HG03469 (cell line): Measurements from ENCODE around the gene C1orf210.

Experiments
- ATAC-seq: cut with Tn5 transposase; IDR thresholded peaks from one replicate; pipeline ENCODE4 v1.9.1; 2021; ENCODE audit warnings: mild to moderate bottlenecking, moderate library complexity, moderate number of reproducible peaks; ENCODE audit not compliant: unreplicated experiment

The C1orf210 gene

GRCh38 chr1:43312663-43313515 lies 27.5 kb upstream of the C1orf210 start:
- no peak for ATAC-seq

GRCh38 chr1:43312212-43312623 lies 26.8 kb upstream of the C1orf210 start:
- no peak for ATAC-seq

- ATAC-seq: no peak
These were observed 26.1 kb upstream of the C1orf210 start for GRCh38 chr1:43311521-43311920.

GRCh38 chr1:43309405-43310025 lies 24.1 kb upstream of the C1orf210 start:
- ATAC-seq: no peak

GRCh38 chr1:43308635-43309404 lies 23.4 kb upstream of the C1orf210 start:
- no peak for ATAC-seq

- no peak for ATAC-seq
These were observed 22.2 kb upstream of the C1orf210 start for GRCh38 chr1:43307458-43308158.

- ATAC-seq: no peak
These were observed 21.5 kb upstream of the C1orf210 start for GRCh38 chr1:43306688-43307457.

GRCh38 chr1:43305926-43306687 lies 20.7 kb upstream of the C1orf210 start:
- no peak for ATAC-seq

GRCh38 chr1:43305461-43305860 lies 20.1 kb upstream of the C1orf210 start:
- no peak for ATAC-seq

- no peak for ATAC-seq
These were observed 19.5 kb upstream of the C1orf210 start for GRCh38 chr1:43304771-43305300.

- no peak for ATAC-seq
These were observed 18.9 kb upstream of the C1orf210 start for GRCh38 chr1:43304314-43304681.

- ATAC-seq: no peak
These were observed 18.3 kb upstream of the C1orf210 start for GRCh38 chr1:43303471-43304313.

- no peak for ATAC-seq
These were observed 17.5 kb upstream of the C1orf210 start for GRCh38 chr1:43302721-43303470.

GRCh38 chr1:43302201-43302600 lies 16.8 kb upstream of the C1orf210 start:
- ATAC-seq: no peak

GRCh38 chr1:43300378-43301094 lies 15.2 kb upstream of the C1orf210 start, which contains the start of gene TIE1:
TIE1 (plus strand) TSS chr1:43300982; CDS start chr1:43301072, 90 bp downstream.
- ATAC-seq: no peak

- ATAC-seq: no peak
These were observed 13.7 kb upstream of the C1orf210 start for GRCh38 chr1:43299101-43299500.

GRCh38 chr1:43298055-43298454 lies 12.7 kb upstream of the C1orf210 start:
- ATAC-seq: no peak
